ENCODE measurements around the gene GNAQ.

DNA sequence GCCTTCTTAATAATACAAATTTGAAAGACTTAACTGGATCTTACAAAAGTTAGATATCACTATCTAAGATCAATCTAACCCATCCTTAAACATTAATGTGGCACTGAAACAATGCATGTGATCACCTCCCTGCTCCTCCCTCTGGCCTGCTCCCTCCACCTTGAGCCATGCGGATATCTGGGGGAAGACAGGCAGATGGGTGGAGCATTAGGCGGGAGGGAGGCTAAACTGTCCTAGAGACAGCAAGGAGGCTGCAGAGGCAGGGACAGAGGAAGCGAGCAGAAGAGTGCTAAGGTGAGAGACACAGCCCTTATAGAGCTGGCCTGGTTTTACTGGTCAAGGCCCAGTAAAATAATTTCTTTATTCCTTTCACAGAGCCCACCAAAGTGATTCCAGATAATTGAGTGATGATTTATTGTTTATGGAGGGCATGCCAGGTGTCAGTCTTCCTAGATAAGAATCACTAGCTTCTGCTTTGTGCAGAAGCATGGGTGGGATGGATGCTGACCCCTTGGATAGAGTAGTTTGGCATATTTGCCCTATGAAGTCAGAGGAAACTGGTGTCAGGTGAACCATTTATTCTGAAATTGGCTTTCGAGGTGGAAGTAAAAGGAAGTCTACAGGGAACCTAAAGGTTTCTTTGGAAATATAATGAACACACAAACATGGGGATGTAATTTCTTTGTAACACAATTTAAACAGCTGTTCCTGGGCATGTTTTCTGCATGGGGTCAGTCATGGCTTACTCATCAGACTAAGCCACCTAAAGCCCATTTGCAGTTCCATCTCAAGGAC lies 188.3 kb downstream of the GNAQ start:
- TF ChIP-seq, protein P1, sequence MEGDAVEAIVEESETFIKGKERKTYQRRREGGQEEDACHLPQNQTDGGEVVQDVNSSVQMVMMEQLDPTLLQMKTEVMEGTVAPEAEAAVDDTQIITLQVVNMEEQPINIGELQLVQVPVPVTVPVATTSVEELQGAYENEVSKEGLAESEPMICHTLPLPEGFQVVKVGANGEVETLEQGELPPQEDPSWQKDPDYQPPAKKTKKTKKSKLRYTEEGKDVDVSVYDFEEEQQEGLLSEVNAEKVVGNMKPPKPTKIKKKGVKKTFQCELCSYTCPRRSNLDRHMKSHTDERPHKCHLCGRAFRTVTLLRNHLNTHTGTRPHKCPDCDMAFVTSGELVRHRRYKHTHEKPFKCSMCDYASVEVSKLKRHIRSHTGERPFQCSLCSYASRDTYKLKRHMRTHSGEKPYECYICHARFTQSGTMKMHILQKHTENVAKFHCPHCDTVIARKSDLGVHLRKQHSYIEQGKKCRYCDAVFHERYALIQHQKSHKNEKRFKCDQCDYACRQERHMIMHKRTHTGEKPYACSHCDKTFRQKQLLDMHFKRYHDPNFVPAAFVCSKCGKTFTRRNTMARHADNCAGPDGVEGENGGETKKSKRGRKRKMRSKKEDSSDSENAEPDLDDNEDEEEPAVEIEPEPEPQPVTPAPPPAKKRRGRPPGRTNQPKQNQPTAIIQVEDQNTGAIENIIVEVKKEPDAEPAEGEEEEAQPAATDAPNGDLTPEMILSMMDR (IDR thresholded peaks at IDR 0.05): no peak
- no peak for TF ChIP-seq POLR2A (IDR thresholded peaks at IDR 0.05)

All from body of pancreas (tissue), 4 donors.